Measurements from ENCODE around the gene CNST.

DNA sequence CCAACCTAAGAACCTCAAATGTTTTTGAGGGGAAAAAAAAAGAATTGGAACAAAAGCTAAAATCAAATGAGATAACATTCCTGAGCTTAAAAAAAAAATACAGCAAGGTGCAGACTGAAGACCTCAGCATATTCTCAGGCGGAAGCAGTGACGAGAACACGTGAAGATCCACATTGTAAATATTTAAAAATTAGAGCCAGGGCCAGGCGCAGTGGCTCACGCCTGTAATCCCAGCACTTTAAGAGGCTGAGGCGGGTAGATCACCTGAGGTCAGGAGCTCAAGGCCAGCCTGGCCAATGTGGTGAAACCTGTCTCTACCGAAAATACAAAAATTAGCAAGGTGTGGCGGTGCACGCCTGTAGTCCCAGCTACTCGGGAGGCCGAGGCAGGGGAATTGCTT, 15.9 kb upstream of the CNST start:
- TF ChIP-seq, protein P1, sequence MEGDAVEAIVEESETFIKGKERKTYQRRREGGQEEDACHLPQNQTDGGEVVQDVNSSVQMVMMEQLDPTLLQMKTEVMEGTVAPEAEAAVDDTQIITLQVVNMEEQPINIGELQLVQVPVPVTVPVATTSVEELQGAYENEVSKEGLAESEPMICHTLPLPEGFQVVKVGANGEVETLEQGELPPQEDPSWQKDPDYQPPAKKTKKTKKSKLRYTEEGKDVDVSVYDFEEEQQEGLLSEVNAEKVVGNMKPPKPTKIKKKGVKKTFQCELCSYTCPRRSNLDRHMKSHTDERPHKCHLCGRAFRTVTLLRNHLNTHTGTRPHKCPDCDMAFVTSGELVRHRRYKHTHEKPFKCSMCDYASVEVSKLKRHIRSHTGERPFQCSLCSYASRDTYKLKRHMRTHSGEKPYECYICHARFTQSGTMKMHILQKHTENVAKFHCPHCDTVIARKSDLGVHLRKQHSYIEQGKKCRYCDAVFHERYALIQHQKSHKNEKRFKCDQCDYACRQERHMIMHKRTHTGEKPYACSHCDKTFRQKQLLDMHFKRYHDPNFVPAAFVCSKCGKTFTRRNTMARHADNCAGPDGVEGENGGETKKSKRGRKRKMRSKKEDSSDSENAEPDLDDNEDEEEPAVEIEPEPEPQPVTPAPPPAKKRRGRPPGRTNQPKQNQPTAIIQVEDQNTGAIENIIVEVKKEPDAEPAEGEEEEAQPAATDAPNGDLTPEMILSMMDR (IDR thresholded peaks at IDR 0.05), result no peak
- TF ChIP-seq POLR2A (IDR thresholded peaks at IDR 0.05), result no peak
